ENCODE data around the gene JMY. TPM values are rescaled to one million over a fixed set of nuclear protein-coding genes. Genes with fewer than 3 reads are reported as not detected.

JMY gene
- total RNA-seq, 1 donor from 2014 or later: 11.8 TPM

DNA sequence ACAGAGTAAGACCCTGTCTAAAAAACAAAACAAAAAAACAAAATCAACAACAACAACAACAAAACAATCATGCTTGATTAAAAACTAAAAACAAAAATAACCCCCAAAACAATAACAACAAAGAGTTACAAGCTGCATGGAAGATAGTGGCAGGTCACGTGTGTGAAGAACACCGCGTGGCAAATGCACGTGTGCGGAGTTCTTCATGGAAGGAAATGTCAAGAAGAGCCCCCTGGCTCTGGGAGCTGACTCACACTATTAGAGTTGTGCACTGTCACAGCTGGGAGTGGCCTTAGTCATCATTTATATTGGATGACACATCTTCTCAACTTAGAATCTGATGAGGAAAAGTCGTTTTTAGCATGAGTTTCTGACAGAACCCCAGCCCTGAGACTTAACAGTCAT, 110.5 kb downstream of the JMY start:
- intact Hi-C loops (cut with micrococcal nuclease): no loop called here
- no peak for DNase-seq
- Histone ChIP-seq H3K27ac (replicated peaks) (no peak overlapping the region), H3K27me3 (ENCODE audit: low read depth) (no peaks in the 10 kb centered on the region), H3K4me1 (no peaks in the 10 kb centered on the region), H3K9me3 (replicated peaks) (no peaks in the 10 kb centered on the region), H3K36me3 (no peaks in the 10 kb centered on the region), H3K4me3 (no peak overlapping the region)
- no peak for TF ChIP-seq CTCF (IDR thresholded peaks at IDR 0.05; ENCODE audit: borderline replicate concordance)

DNA sequence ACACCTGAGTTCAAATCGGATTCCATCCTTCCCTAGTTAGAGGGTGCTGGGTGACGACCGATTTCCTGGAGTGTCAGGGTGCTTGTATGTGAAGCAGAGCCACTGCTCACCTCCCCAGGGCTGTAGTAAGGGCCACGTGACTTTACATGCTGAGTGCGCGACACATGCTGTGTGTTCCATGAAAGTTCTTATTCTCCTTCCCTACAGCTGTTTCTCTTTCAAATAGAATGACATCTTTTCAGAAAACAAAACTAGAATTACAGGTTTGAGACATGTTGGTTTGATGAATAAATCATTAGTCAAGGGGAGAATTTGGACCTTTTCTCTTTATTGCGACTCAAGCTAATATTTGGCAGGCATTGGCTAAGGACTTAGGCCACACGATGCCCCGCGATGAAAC, 113.1 kb downstream of the JMY start:
- TF ChIP-seq CTCF (IDR thresholded peaks at IDR 0.05; ENCODE audit: borderline replicate concordance): no peak
- no peak overlapping the region for H3K27ac ChIP-seq (replicated peaks)
- no peaks in the 10 kb centered on the region for H3K27me3 ChIP-seq (ENCODE audit: low read depth)
- H3K4me1 ChIP-seq: no peaks in the 10 kb centered on the region
- H3K36me3 ChIP-seq: no peaks in the 10 kb centered on the region
- intact Hi-C loops (cut with micrococcal nuclease): no loop called here
- H3K9me3 ChIP-seq (replicated peaks): no peaks in the 10 kb centered on the region
- H3K4me3 ChIP-seq: no peak overlapping the region
- DNase-seq: no peak

GRCh38 chr5:79349881-79350280, 114.0 kb downstream of the JMY start:
- H3K36me3 ChIP-seq: no peaks in the 10 kb centered on the region
- TF ChIP-seq CTCF (IDR thresholded peaks at IDR 0.05; ENCODE audit: borderline replicate concordance): no peak
- intact Hi-C loops (cut with micrococcal nuclease): no loop called here
- no peaks in the 10 kb centered on the region for H3K4me1 ChIP-seq
- H3K27me3 ChIP-seq (ENCODE audit: low read depth): no peaks in the 10 kb centered on the region
- no peak overlapping the region for H3K27ac ChIP-seq (replicated peaks)
- DNase-seq: no peak
- H3K4me3 ChIP-seq: no peak overlapping the region
- H3K9me3 ChIP-seq (replicated peaks): no peaks in the 10 kb centered on the region

DNA sequence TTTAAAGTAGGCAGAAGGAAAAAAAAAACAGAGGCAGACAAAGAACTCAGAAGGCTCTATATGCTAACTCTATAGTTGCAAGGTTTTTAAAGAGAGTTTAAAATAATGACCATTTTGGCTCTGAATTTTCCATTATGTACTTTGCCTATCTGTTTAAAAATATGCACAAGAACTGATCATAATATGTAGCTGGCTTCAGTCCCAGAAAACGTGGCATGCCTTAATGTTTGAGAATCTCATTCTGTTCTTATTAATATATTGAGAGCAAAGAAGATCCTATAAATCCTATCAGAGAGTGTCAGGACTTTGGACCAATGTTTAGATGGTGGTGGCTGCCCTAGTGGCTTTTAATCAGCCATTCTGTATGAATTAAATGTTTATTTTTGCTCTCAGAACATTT, 121.5 kb downstream of the JMY start:
- Histone ChIP-seq H3K27ac (replicated peaks) (no peak overlapping the region), H3K4me1 (no peaks in the 10 kb centered on the region), H3K4me3 (no peak overlapping the region), H3K36me3 (no peaks in the 10 kb centered on the region), H3K27me3 (ENCODE audit: low read depth) (no peaks in the 10 kb centered on the region), H3K9me3 (replicated peaks) (no peaks in the 10 kb centered on the region)
- intact Hi-C loops (cut with micrococcal nuclease): no loop called here
- no peak for DNase-seq
- no peak for TF ChIP-seq CTCF (IDR thresholded peaks at IDR 0.05; ENCODE audit: borderline replicate concordance)

Other genes starting within 250 kb of the JMY start
- 2.4 TPM for gene DMGDH, start 166.5 kb upstream of the JMY start, total RNA-seq
- 7.9 TPM for gene BHMT2, start 166.4 kb upstream of the JMY start, total RNA-seq
- gene BHMT, start 124.3 kb upstream of the JMY start, total RNA-seq: not detected

Measured in left ventricle myocardium inferior (tissue), 1 donor.